NB4 (cell line): Measurements from ENCODE around the gene CLEC16A.

Experiments used
- POLR2A ChIP-seq: IDR thresholded peaks from 2 replicates; pipeline ENCODE4 v1.6.1; 2011; ENCODE audit warnings: mild to moderate bottlenecking; ENCODE audit not compliant: insufficient read length; ENCODE audit errors: extremely low read depth
- TF ChIP-seq, protein P1 (sequence below): IDR thresholded peaks from one replicate; pipeline ENCODE4 v1.5.1; 2012; ENCODE audit warnings: low read depth, low read length

- TF ChIP-seq, protein P1, sequence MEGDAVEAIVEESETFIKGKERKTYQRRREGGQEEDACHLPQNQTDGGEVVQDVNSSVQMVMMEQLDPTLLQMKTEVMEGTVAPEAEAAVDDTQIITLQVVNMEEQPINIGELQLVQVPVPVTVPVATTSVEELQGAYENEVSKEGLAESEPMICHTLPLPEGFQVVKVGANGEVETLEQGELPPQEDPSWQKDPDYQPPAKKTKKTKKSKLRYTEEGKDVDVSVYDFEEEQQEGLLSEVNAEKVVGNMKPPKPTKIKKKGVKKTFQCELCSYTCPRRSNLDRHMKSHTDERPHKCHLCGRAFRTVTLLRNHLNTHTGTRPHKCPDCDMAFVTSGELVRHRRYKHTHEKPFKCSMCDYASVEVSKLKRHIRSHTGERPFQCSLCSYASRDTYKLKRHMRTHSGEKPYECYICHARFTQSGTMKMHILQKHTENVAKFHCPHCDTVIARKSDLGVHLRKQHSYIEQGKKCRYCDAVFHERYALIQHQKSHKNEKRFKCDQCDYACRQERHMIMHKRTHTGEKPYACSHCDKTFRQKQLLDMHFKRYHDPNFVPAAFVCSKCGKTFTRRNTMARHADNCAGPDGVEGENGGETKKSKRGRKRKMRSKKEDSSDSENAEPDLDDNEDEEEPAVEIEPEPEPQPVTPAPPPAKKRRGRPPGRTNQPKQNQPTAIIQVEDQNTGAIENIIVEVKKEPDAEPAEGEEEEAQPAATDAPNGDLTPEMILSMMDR, result no peak
- TF ChIP-seq POLR2A, result no peak
Measured at GRCh38 chr16:11080999-11081630, 136.8 kb downstream of the CLEC16A start.
